Amniotic stem cell (primary cell): ENCODE measurements around the gene PLK5.
A peak's percentile ranks its signal among the peaks of the same experiment; 100 is the strongest.
"Not testable (repeated sequence)": the region's sequence is repeated elsewhere in the genome, so short reads cannot be mapped to it uniquely, and the experiment has no call there.

Experiments
- DNase-seq: peaks from one replicate; lab custom pipeline; 2025; lab: John Stamatoyannopoulos, UW

PLK5 gene, protein sequence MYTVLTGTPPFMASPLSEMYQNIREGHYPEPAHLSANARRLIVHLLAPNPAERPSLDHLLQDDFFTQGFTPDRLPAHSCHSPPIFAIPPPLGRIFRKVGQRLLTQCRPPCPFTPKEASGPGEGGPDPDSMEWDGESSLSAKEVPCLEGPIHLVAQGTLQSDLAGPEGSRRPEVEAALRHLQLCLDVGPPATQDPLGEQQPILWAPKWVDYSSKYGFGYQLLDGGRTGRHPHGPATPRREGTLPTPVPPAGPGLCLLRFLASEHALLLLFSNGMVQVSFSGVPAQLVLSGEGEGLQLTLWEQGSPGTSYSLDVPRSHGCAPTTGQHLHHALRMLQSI

DNA sequence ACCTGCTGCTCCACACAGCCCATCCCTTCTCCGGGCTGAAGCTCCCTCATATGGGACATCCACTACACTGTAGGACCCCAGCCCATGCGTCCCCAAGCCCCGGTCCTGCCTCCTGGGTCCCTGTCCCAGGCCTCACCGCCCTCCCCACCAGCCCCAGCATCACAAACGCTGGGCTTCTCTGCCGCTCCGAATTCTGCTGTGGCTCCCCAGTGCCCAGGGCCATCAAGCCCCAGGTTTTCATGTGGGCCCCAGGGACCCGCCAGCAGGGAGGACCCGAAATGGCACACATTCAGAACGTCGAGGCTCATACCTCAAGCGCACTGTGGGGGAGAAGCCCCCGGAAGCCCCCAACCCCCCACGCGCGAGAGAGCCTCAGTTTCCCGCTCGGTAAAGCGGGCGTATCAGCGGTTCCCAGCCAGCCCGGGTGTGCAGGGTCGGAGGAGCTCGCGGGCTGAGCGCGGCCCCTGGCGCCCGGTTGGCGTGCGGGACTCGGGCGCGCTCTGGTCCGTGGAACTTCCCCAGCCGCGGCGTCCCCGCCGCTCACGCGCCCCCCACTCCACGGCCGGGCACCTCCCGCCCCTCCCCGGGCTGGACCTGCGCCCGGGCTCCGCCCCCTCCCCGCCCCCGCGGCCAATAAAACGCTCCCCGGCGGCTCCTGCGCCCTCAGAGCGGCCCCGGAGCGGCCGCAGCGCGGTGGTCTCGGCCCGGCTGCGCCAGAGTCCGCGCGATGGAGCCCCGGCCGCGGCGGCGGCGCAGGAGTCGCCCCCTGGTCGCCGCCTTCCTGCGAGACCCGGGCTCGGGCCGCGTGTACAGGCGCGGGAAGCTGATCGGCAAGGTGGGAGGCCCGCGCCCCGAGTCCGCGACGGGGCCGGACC lies at the start of gene PLK5:
Gene PLK5 (plus strand): TSS at position 666 of the 875 bp plus-strand sequence. CDS start 2,920 bp downstream, outside the sequence.
- no peak for DNase-seq

DNA sequence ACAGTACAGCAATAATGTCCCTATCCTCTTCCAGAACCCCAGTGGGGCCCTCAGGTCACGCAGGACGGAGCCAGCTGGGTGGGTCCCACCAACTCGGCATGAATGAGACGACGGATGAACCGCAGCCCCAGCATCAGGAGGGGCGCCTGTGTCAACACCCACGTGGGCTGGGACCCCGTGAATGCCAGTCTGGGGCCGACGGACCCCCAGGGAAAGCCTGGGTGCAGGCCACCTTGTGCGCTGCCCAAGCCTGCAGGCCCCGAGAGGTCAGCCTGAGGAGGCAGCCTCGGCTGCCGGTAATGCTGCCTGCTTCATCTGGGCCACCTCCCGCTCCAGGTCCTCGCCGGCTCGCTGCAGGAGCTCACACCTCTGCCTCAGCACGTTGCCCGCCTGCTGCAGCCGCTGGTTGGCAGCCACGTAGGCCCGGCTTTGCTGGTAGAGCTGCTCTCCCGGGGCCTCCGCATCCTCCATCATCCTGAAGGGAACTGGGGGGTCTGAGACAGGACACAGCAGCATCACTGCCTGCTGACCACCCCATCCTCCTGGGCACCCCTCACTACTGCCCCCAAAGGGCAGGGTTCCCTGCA lies 49.0 kb upstream of the PLK5 start:
- DNase-seq, result no peak

DNA sequence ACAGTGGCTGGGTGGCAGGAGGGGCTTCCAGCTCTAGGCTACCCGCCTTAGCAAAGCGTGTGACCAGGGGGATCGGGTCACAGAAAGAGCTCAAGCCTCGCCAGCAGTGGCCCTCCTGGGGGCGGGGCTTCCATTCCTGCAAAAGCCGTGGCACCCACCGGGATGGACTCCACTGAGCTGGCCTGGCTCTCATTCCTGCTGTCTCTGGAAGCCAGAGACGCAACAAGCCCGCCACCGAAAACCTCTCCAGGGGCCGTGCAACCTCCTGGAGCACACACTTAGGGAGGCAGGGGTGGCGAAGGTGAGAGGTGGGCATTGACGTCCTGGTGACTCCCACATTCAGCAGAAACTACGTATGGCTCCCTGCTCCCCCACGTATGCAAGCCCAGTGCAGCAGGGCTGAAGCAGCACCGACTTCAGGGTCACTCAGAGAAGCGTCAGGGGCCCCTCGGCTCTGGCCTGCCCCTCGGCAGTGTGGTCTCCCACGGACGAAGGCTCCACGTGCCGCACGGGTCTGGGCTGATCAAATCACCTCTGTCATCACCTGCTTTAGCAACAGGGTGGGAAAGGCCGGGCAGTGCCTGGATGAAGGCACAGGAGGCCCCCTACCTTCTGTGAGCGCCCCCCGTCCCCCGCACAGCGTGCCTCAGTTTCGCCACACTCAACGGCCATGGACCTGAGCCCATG lies 48.0 kb upstream of the PLK5 start:
- no peak for DNase-seq

DNA sequence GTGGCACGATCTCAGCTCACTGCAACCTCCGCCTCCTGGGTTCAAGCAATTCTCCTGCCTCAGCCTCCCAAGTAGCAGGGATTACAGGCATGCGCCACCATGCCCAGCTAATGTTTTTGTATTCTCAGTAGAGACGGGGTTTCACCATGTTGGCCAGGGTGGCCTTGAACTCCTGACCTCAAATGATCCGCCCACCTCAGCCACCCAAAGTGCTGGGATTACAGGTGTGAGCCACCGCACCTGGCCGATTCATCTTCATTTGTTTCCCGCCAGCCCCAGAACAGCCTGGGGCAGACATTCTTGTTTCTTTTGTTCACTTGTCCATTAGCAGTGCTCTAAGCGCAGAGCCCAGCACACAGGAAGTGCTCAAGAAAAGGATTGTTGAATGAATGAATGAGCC lies 46.8 kb upstream of the PLK5 start:
- not testable (repeated sequence) for DNase-seq

DNA sequence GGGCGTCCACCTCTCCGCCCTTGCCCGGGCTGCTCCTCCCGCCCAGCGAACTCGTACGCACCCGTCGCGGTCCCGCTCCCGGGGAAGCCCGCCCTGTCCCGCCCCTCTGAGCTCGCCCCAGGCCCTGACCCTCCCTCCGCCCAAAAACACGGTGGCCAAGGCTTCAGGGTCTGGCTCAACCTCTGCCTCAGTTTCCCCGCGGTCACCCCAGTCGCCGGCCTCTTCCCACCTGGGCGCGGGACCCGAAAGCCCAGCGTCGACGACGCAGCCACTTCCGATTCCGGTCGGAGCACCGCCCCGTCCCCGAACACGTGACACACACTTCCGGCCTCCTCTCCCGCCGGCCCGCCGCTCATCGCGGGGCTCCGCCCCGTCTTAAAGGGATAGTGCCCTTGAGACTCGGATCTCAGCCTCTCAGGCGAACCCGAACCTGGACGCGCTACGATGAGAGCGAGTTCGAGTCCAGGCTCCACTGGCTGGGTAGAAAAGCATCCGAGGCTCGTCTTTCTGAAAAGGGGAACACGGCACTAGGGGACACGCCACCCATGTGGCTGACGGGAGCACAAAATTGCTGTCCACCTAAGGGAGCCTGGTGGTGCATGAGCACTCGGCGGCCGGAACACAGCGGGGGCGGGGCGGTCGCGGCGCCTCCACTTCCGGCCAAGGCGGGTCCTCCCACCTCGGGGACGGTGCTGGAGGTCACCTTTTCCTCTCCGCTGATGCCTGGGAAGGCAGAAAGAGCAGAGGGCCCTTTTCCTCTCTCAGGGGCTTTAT lies 44.8 kb upstream of the PLK5 start, which contains the start of gene C19orf25:
Gene C19orf25 (minus strand): TSS at position 282 of the 774 bp plus-strand sequence. CDS start 312 bp downstream, outside the sequence.
- peak; percentile 80 for DNase-seq

DNA sequence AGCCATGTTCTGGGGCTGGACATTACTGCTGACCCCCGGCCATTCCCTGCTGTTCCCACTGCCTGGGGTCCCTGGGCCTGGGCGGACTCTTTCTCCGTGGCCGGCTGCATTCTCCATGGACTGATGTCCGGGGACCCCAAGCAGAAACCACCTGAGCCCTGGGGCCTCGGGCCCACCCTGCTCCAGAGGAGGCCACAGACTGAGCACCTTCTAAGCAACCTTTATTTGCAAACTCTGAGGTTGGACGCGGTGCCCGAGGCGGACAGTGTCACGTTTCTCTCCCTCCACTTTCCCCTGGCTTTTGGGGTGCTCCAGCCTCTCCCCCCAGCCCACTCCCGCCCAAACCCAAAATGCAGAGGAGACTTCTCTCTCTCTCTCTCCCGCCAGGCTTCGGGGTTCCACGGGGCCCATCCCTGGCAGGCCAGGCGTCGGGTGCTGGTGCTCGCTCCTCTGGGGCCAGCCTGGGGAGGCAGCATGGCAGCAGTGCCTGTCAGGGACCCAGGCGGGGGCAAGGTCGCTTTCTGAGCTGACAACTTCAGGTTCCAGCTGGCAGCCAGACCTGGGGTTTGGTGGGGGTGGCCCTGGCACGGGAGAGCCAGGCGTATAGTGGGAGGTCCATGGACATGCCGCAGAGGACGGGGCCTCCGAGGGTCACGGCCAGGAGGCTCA lies 42.5 kb upstream of the PLK5 start:
- DNase-seq, result no peak

DNA sequence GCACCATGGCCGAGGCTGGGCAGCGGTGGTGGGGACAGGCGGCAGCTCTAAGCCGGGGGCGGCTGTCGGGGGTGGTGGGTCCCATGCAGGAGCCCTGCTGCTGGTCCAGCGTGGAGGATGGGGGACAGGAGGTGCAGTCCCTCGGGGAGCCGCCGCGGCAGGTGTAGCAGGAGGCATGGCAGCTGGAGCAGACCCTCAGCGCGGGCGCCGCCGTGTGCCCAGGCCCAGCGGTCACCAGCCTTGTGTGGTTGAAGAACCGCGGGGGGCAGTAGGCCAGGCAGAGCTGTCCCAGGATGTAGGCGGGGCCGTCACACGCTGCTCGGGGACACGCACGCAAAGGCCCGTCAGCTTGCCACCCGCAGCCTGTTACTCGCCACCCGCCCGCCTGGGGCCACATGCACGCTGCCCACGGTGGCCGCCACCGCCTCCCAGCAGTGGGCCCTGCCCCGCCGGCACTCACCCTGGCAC lies 42.0 kb upstream of the PLK5 start:
- no peak for DNase-seq

DNA sequence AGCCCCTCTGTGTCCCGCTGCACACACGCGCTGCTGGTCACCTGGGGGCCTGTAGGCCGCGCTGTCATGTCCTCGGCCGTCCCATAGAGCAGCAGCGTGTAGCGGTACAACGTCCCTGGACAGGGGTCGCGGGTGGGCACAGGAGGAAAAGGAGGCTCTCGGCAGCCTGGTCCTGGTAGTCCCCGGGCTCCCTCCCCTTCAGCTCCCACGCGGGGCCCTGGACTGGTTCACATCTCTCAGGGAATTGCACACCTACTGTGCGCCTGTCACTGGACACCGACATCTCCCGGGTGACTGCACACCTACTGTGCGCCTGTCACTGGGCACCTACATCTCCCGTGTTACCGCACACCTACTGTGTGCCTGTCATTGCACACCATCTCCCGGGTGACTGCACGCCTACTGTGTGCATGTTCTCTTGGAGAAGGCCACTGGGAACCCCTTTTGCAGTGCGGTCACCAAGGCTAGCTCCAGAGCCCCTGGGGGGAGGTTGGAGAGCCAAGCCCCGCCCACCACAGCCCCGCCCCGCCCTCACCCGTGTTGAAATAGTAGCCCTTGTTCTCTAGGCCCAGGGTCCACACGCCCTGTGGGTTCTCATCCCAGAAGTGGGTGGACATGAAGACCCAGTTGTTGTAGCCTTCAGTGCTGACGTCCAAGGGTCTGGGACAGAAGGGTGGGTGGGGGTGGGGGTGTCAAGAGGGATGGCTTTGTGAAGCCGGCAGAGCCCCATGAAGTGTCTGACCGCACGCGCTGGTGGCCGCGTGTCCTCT lies 41.3 kb upstream of the PLK5 start:
- DNase-seq, result no peak

DNA sequence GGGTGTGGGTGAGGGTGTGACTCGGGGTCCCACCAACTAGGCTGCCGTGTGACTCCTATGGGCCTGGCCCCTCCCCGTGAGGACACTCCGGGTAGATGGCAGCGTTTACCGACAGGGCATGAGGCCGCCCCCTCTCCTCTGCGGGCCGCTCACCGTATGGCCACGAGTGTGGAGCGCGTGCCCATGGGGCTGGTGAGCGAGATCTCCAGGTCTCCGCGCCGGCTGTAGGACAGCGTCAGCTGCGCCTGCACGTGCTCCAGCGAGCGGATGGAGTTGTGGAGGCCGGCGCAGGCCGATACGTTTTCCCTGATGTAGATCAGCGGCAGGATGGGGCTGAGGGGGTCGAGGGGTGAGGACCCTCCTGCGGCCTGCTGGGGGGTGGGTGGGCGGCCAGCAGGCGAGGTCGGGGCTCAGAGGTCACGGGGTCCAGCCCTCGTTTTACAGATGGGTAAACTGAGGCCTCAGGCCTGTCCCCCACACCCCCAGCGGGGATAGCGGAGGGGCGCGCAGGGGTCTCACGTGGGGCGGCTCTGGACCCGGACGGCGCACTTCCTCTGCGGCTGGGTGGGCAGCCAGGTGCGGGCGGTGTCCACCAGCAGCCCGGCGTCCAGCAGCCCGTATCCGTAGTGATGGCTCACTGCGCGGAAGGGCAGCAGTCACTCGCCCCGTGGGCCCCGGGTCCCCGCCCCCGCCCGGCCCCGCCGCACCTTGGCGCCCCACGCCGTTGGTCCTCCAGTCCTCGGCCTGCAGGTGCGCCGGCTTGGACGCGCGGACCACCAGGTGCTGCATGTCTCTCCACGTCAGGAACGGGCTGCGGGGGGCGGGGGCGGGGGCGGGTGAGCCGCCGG lies 40.5 kb upstream of the PLK5 start:
- DNase-seq, result no peak

DNA sequence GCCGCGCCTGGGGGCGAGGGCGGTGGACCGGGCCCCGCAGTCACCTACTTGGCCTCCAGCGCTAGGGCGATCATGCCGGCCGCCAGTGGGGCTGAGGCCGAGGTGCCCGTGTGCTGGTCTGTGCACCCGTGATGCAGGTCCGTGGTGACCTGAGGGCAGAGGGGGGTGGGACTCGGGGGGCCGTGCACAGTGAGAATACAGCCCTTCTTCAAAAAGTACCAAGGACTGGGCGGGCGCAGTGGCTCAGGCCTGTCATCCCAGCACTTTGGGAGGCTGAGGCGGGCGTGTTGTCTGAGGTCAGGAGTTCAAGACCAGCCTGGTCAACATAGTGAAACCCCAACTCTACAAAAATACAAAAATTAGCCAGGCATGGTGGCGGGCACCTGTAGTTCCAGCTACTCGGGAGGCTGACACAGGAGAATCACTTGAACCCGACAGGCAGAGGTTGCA lies 39.9 kb upstream of the PLK5 start:
- DNase-seq, result no peak

DNA sequence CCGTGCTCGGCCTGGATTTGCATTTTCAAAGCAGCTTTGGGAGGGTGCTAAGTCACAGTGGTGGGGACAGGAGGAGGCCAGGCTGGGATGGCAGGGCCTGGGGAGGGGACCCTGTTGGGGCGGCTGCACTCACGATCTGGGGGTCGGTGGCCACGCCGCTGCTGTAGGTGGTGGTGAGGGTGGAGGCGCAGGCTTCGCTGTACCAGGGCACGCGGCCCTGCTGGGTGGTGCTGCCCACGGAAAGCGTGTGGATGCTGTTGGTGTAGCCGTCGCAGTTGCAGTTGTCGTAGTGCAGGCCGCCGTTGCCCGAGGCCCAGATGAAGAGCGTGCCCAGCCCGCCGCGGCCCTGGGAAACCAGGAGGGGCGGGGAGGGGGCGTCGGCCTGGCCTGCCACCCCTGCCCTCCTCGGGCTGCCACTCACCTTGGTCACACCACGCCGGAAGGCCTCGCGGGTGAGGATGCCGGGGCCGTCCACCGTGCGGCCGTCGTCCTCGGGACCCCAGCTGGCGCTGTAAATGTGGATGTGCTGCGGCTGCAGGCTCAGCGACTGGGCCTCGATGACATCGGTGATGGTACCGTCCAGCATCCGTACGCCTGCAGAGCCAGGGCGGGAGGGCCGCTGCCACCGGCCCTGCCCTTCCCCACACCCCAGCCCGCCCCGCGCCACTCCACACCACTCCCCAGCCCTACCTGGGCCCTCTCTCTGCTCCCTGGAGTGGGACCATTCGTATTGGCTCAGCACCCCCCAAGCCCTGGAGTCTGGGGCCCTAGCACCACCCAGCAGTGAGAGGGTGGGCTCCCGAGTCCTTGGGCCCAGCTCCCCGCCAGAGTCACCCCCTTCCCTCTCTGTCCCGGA lies 36.9 kb upstream of the PLK5 start:
- no peak for DNase-seq

DNA sequence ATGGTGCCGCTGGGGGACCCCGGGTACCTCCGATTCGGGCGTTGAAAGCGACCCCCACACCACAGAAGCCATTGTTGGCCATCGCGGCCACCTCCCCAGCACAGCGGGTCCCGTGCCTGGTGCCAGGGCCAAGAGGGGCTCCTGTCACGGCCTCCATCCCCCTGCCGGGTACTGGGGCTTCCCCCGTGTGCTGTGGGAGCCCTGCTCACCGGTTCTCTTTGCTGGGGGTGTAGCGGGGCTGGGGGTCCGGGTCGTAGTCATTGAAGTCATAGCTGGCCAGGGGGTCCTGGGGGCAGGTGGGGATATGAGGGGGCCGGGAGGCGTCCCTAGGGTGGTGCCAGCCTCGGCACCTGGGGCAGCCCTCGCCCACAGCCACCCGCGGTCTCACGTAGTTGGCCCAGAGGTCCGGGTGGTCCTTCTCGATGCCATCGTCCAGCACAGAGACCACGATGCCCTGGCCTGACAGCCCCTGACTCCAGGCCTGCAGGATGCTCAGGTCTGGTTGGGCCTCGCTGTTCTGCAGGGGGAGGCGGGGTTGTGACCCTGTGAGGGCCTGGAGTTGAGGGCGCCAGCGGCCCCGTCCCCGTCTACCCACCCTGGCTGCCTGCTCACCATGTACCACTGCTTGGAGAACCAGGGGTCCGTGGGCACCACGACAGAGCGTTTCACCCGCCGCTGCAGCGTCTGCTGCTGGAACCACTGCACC lies 36.1 kb upstream of the PLK5 start:
- no peak for DNase-seq

DNA sequence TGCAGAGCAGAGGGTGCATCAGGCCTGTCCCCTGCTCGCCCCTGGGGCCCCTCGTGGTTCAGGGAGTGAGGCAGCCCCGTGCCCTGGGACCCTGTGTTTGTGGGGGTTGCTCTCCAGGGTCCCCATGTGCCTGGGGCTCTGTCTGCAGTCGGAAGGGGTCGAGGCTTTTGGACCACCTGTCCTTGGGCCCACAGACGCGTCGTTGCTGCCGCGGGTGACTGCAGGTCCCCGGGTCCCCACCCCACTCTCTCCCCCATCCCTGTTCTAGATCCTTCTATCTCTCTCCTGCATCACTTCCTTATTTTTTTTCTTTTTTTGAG lies 35.6 kb upstream of the PLK5 start:
- DNase-seq, result no peak

DNA sequence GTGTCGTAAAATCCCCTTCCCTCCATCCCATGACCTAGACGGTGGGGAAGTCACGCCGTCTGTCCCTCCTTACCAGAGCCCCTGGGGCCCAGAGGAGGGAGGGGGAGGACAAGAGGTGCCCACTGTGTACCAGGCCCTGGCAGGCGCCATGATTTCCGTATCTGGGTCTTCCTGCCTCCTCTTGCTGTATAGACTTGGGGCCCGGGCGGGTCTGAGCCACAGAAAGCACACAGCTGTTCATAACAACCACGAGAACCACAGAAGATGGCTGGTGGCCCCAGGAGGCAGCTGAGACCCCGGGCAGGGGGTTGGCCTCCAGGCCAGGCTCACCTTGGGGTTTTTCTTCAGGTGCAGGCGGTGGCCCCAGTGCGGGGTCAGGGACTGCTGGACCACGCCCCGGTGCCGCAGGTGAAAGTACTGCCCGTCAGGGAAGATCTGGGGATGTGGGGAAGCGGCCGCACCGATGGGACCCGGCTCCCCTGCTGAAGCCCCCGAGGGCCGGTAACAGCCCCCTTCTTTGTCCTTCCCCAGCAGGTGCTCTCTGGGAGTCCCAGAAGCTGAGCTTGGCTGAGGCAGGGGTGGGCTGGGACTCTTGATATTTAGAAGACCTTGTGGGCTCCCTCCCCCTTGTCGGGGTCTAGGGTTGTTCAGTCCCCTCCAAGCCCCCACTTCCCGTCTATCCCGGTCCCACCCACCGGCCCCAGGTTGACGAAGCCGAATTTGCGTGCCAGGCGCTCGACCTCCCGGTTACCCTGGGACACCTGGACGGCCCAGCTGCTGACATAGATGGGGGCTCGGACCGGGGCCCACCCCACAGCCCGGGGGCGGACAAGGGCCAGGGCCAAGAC lies 34.2 kb upstream of the PLK5 start:
- no peak for DNase-seq

DNA sequence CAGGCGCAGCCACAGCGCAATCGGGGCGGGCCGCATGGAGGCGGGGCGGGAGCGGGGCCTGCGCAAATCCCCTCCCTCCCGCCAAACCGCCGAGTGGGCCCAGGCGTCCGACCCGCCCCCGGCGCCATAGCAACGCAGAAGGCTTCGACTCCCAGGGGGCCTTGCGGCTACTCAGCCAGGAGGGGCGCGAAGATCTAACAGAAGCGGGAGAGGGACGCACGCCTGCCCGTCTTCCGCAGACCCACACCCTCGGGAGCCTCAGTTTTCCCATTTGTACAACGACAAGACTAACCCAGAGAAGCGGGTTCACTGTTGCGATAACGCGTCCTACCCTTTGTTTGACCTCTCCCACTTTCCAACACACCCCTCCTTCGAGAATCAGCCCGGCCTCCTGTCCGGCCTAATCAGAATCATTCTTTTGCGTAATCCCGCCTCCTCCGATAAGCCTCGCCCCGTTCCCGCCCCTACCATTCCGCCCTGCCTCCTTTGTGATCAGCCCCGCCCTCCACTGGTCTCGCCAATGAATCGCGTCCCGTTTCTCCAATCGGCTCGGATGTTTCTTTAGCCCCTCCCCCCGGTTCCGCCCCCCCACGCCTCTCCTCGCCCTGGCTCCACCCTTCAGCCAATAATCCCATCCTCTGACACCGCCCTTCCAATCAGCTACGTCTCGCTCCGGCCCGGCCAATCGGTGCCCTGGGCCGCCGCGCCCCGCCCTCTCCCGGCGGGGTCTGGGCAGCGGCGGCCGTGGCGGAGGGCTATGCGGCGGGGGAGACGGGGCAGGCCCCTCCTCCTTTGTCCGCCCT lies 33.4 kb upstream of the PLK5 start, which contains the start of gene PCSK4:
Gene PCSK4 (minus strand): TSS at position 40 of the 803 bp plus-strand sequence. CDS start 4 bp downstream, at position 36.
- peak; percentile 97 for DNase-seq
